VCaP (cell line): Measurements from ENCODE around the gene SERAC1.

Experiments used
- H3K27ac ChIP-seq: fragments of 450-650 bp; 2 replicates; pipeline ENCODE4 v1.5.1; 2017
- CTCF ChIP-seq: fragments of 450-650 bp; conservative IDR thresholded peaks from 2 replicates; pipeline ENCODE4 v1.5.1; 2017; ENCODE audit warnings: mild to moderate bottlenecking, moderate library complexity

SERAC1 gene

DNA sequence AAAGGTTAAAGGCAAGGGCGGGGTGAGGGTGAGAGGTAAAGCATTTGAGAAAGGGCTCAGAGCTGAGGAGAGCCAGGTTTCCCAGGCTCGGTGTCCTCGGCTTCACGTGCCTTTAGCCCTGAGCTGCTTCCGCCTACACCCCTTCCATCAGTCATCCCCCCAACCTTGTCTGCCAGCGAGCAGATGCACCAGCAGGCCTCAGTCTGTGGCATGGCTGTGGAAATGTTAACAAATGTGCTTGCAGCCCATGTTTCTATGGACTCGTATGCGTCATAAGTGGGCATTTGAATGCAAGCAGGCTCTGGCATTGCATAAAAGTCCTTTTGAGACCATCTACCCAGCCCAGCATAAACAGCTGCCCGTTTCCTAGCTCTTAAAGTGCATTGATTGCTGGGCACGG lies 97.5 kb downstream of the SERAC1 start:
- no peak for TF ChIP-seq CTCF
- H3K27ac ChIP-seq = no peak overlapping the region

DNA sequence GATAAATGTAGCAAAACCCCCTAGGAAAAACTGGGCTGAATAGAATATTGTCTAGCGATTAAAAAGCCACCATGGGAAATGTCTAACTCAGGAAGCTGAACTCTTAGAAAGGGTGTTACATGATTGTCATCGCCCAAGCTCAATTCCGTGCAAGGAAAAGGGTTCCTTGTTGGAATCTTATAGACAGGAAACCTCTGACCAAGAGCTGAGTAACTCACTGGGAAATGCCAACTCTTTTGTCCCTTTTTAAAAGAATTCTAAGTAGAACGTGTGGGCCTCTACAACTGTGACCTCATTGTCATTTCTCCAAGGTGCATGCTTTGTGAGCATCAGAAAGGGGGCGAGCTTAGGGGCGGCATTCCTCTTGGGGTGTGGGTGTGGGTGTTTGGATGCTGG lies 98.3 kb downstream of the SERAC1 start:
- TF ChIP-seq CTCF = no peak
- no peak overlapping the region for H3K27ac ChIP-seq

DNA sequence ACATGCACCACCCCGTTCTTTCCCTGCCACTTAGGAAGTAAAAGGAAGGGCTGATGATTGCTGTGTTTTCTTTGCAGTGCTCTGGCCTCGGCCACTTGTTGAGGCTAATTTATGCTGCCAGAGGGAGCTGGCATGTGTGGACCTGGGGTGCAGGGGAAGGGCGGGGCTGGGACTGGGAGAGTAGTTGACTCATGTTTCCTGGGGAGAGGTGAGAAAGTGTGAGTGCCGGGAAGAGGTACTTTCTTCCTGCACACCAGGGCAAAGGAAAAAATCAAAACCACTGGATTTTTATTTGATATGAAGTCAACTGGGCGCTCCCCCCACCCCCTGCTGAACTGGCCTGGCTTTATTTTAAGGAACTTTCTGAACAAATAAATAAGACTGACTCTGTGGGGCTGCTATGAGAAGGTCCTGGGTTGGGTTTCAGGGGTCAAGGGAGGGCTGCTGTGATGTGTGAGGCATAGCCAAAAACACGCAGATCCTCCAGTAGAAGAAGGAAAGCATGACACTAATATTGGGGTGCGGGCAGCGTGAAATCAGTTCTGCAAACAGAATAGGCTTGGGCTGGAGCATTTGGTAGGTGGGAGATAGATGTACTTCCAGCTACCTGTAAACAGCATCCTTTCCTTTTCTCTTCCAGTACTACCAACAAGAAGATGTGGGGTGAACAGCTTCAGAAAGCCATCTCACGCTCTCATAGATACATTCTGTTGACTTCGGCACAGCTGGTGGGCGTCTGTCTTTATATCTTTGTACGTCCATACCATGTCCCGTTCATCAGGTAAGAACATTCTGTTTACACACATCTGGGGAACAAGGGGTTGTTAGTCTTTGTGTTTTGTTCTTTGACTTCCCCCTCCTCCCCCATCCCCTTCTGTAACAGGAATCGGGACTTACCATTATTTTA lies 98.9 kb downstream of the SERAC1 start:
- TF ChIP-seq CTCF = no peak
- no peak overlapping the region for H3K27ac ChIP-seq

DNA sequence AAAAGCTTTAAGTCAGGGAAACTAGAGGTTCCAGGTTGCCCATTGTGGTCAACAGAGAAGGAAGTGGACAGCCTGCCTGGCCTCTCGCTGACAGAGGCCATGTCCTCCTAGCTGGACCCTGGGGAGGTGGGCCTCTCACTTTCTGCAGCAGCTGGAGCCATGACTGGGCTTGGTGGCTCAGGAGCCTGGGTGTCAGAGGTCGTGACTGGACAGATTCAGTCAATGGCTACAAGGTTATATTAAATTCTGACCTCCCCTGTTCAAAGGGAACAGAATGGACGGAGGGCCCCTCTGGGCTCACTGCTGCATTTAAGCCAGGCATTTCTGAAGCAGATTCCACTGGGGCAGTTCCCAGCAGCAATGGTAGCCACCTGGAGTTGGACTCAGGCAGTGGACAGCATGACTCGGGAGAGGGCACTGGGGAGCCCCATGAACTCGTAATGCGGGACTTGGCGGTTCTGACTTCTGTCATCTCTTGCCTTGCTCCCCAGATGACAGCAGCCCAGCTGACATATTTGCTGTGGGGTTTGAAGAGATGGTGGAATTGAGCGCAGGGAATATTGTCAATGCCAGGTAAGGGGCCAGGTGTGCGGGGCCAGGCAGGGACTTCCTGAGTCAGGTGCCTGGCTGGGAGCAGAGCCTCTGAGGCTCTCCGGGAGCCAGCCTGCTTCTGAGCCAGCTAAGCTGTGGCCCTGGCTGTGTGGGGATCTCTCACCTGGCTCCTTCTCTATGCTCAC lies 99.7 kb downstream of the SERAC1 start:
- H3K27ac ChIP-seq = no peak overlapping the region
- no peak for TF ChIP-seq CTCF

- no peak overlapping the region for H3K27ac ChIP-seq
- no peak for TF ChIP-seq CTCF
Observed at GRCh38 chr6:158067436-158068015, 100.5 kb downstream of the SERAC1 start.

DNA sequence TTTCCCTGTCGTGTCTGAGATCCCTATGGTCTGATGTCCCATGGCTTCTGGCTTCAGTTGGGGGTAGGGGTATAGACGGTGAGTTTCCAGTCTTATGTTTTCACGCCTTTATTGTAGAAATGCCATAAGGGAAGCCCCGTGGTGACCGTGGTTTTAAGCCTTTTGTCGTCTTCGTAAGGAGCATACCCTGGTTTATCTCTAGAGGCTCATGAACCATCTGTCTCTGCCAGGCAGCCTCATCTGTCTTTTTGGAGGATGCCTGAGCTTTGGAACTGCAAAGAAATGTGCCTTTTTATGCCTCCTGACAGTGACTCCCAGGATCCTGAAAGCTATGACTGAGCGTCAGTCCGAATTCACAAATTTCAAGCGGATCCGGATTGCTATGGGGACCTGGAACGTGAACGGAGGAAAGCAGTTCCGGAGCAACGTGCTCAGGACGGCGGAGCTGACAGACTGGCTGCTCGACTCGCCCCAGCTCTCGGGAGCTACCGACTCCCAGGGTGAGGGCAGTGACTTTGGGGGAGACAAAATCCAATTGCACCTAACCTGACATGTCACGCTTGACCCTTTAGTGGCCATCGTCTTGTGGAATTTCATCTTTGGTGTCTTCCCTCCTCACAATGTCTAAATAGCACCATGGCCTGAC lies 101.8 kb downstream of the SERAC1 start:
- TF ChIP-seq CTCF = no peak
- H3K27ac ChIP-seq = no peak overlapping the region
